T-helper 17 cell (primary cell): ENCODE results near the gene FABP3. TPM values are rescaled to one million over a fixed set of nuclear protein-coding genes. Genes with fewer than 3 reads are reported as not detected.

Experiments
- ATAC-seq: fragments of 150-1000 bp; cut with Tn5 transposase; 2 replicates; pipeline ENCODE4 v1.10.0; 2021; ENCODE audit warnings: mild to moderate bottlenecking, moderate library complexity
- DNase-seq, 3 donors: peaks; one replicate each; pipeline versions ENCODE4 v3.0.0 to v3.0.0-alpha.2; 2020 to 2021
- H3K9me3 ChIP-seq: one replicate; pipeline ENCODE4 v1.7.0; 2013; ENCODE audit warnings: low read length, mild to moderate bottlenecking; ENCODE audit not compliant: control insufficient read depth, poor library complexity, severe bottlenecking
- H3K27ac Mint-ChIP-seq: one replicate; pipeline ENCODE4 v1.8.0; 2022; ENCODE audit warnings: mild to moderate bottlenecking, moderate library complexity, mixed read lengths
- H3K27me3 Mint-ChIP-seq: one replicate; pipeline ENCODE4 v1.8.0; 2022; ENCODE audit warnings: mixed read lengths
- H3K36me3 Mint-ChIP-seq: one replicate; pipeline ENCODE4 v1.8.0; 2022; ENCODE audit warnings: low read depth, mixed read lengths
- H3K4me1 Mint-ChIP-seq: one replicate; pipeline ENCODE4 v1.8.0; 2022; ENCODE audit warnings: mild to moderate bottlenecking, mixed read lengths
- H3K4me3 Mint-ChIP-seq: one replicate; pipeline ENCODE4 v1.8.0; 2022; ENCODE audit warnings: mild to moderate bottlenecking, moderate library complexity, mixed read lengths
- total RNA-seq, 4 donors: library from RNA in 2 of 4; stranded (reverse) in 2 of 4; gene quantifications; one replicate each; pipeline ENCODE4 v1.2.3 and lab custom pipeline; 2022 to 2026

The FABP3 gene
- total RNA-seq, 2 donors from 2014 or later = not detected

GRCh38 chr1:31409946-31410858 lies 37.3 kb upstream of the FABP3 start:
- no peak for ATAC-seq
- no peak overlapping the region for H3K4me3 Mint-ChIP-seq
- peaks cover 66% of the 10 kb centered on the region for H3K27me3 Mint-ChIP-seq

DNA sequence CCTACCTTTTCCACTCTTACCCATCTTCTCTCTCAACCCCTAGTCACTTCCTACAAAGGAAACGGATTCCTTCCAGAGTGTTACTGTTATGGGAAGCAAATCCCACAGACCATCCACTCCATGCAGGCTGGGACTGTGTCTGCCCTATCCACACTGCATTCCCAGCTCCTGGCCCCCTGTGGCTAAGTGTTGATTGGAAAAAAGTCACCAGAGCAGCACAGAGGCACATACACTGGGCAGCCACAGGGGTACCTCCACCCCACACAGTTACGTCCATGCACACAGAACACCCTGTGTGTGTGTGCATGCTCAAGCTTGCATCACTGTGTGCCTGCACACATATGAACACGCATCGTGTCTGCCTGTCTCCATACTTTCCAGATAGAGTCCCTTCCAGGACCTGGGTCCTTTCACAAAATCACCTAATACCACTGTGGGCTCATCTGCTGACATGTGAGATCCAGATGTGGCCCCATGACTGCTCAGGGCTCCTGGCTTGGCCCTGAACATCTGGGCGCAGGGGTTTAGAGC lies 36.0 kb upstream of the FABP3 start:
- no peak overlapping the region for H3K4me3 Mint-ChIP-seq
- H3K36me3 Mint-ChIP-seq = peaks cover 10% of the 10 kb centered on the region
- no peaks in the 10 kb centered on the region for H3K9me3 ChIP-seq
- peaks cover 61% of the 10 kb centered on the region for H3K27me3 Mint-ChIP-seq
- ATAC-seq (no peak), DNase-seq (no peak)
- H3K4me1 Mint-ChIP-seq = peaks cover 7% of the 10 kb centered on the region
- H3K27ac Mint-ChIP-seq = no peak overlapping the region

More at GRCh38 chr1:31409946-31410858, 37.3 kb upstream of the FABP3 start:
- no peaks in the 10 kb centered on the region for H3K9me3 ChIP-seq
- DNase-seq = no peak
- Mint-ChIP-seq H3K36me3 (peaks cover 7% of the 10 kb centered on the region), H3K4me1 (peaks cover 8% of the 10 kb centered on the region), H3K27ac (peak overlapping the region; percentile 66)

GRCh38 chr1:31407029-31407626 lies 34.3 kb upstream of the FABP3 start:
- Mint-ChIP-seq H3K27me3 (peaks cover 56% of the 10 kb centered on the region), H3K4me1 (peaks cover 2% of the 10 kb centered on the region), H3K4me3 (no peak overlapping the region), H3K36me3 (peaks cover 7% of the 10 kb centered on the region), H3K27ac (no peak overlapping the region)
- H3K9me3 ChIP-seq = no peaks in the 10 kb centered on the region
- no peak for DNase-seq
- no peak for ATAC-seq

- DNase-seq (no peak), ATAC-seq (no peak)
- no peaks in the 10 kb centered on the region for H3K9me3 ChIP-seq
- Mint-ChIP-seq H3K4me3 (no peak overlapping the region), H3K27me3 (peaks cover 42% of the 10 kb centered on the region), H3K36me3 (peaks cover 3% of the 10 kb centered on the region), H3K27ac (no peak overlapping the region), H3K4me1 (peaks cover 2% of the 10 kb centered on the region)
These were observed 32.8 kb upstream of the FABP3 start for GRCh38 chr1:31405578-31406245.

DNA sequence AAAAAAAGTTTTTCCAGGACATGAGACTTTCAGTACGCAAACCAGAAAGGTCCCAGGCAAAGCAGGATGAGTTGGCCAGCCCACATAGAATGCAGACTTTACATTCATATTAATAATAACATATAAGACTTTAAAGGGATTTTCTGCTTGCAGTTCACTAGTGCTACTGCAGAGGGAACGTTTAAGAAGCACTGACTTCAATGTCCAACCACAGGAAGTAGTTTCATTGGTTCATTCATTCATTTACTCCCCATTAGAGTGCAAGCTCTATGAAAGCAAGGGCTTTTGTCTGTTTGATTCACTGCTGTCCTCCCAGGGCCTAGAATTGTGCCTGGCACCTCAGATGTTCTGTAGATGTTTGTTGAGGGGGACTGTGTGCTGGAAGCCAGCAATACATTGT lies 28.4 kb upstream of the FABP3 start:
- Mint-ChIP-seq H3K27me3 (peaks cover 36% of the 10 kb centered on the region), H3K36me3 (peaks cover 5% of the 10 kb centered on the region), H3K4me1 (peaks cover 7% of the 10 kb centered on the region), H3K27ac (no peak overlapping the region), H3K4me3 (no peak overlapping the region)
- no peak for DNase-seq
- no peaks in the 10 kb centered on the region for H3K9me3 ChIP-seq
- ATAC-seq = no peak

GRCh38 chr1:31400393-31400792 lies 27.5 kb upstream of the FABP3 start:
- ATAC-seq = no peak
- peaks cover 5% of the 10 kb centered on the region for H3K36me3 Mint-ChIP-seq
- peaks cover 37% of the 10 kb centered on the region for H3K27me3 Mint-ChIP-seq
- peaks cover 8% of the 10 kb centered on the region for H3K4me1 Mint-ChIP-seq
- no peaks in the 10 kb centered on the region for H3K9me3 ChIP-seq
- H3K27ac Mint-ChIP-seq = peak overlapping the region; percentile 59
- no peak for DNase-seq
- no peak overlapping the region for H3K4me3 Mint-ChIP-seq

- peaks cover 11% of the 10 kb centered on the region for H3K4me1 Mint-ChIP-seq
- peaks cover 4% of the 10 kb centered on the region for H3K36me3 Mint-ChIP-seq
- peak overlapping the region; percentile 59 for H3K27ac Mint-ChIP-seq
- peaks cover 33% of the 10 kb centered on the region for H3K27me3 Mint-ChIP-seq
- ATAC-seq = no peak
- H3K4me3 Mint-ChIP-seq = no peak overlapping the region
- no peak for DNase-seq
- no peaks in the 10 kb centered on the region for H3K9me3 ChIP-seq
These were observed 27.1 kb upstream of the FABP3 start for GRCh38 chr1:31399976-31400375.

- DNase-seq = no peak
- H3K9me3 ChIP-seq = no peaks in the 10 kb centered on the region
- no peak for ATAC-seq
- Mint-ChIP-seq H3K27ac (no peak overlapping the region), H3K27me3 (peaks cover 23% of the 10 kb centered on the region), H3K36me3 (peaks cover 3% of the 10 kb centered on the region), H3K4me1 (peaks cover 18% of the 10 kb centered on the region), H3K4me3 (no peak overlapping the region)
These were observed 25.4 kb upstream of the FABP3 start for GRCh38 chr1:31398246-31398645.

DNA sequence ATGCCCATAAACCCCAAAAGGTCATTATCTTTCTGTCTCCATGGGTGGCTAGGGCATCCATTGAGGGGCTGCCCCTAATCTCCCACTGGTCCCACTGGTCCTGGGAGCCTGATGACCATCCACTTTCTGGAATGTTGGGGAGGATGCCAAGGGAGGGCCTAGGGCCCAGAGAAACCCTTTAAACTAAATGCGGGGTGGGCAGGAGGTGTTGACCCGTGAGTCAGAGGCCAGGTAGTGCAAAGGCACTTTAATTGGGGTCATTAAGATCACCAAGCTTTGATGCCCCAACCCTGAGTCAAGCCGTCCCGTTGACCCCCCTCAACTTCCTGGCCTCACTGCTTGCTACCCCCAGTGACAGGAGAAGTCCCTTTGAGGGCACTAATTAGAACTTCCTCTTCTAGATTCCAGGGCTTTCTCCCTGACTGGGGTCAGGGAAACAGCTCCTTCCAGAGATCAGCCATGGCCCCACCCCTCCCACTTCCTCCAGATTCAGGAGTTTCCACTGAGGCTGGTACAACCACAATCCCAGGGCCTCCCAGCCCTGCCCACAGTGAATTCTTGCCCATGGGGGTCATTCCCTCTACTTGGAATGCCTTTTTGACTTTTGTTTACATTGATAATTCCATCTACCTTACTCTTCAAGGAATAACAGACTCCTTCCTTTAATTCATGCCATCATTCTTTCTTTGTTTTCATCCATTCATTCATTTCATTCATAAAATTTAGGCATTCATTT lies 24.7 kb upstream of the FABP3 start:
- H3K9me3 ChIP-seq = no peaks in the 10 kb centered on the region
- DNase-seq = no peak
- Mint-ChIP-seq H3K27ac (no peak overlapping the region), H3K36me3 (peaks cover 3% of the 10 kb centered on the region), H3K27me3 (peaks cover 28% of the 10 kb centered on the region), H3K4me1 (peaks cover 18% of the 10 kb centered on the region), H3K4me3 (no peak overlapping the region)
- no peak for ATAC-seq

DNA sequence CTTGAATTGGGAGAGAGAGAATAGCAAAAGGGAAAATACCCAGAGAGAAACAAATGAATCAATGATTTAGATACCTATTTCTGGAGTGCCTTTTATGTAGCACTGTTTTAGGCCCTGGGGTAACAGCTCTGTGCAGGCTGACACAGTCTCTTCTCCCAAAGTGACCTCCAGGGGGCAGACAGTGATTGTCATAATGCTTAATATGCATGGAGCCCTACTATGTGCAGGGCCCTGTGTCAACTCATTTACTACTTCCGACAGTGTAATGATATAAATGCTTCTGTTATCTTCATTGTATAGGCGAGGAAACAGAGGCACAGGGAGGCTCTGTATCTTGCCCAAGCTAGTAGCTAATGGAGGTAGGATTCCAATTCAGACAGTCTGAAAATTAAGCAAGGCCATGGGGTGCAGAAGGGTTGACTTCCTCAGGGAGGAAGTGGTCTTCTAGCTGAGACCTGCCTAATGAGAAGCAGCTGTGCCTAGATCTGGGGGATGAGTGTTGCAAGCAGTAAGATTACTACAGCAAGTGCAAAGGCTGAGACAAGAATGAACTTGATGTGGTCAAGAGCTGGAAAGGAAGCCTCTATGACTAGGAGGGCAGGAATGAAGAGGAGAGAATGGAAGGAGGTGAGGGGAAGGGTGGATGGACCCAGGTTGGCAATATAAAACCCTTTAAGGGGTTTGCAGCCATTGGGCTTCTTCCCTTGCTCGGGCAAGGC lies 23.9 kb upstream of the FABP3 start:
- H3K36me3 Mint-ChIP-seq = peaks cover 3% of the 10 kb centered on the region
- H3K9me3 ChIP-seq = no peaks in the 10 kb centered on the region
- no peak overlapping the region for H3K4me3 Mint-ChIP-seq
- no peak overlapping the region for H3K27ac Mint-ChIP-seq
- no peak for DNase-seq
- peaks cover 18% of the 10 kb centered on the region for H3K4me1 Mint-ChIP-seq
- H3K27me3 Mint-ChIP-seq = peaks cover 33% of the 10 kb centered on the region
- ATAC-seq = no peak

GRCh38 chr1:31394584-31395193 lies 21.8 kb upstream of the FABP3 start:
- H3K9me3 ChIP-seq = no peaks in the 10 kb centered on the region
- peak overlapping the region; percentile 85 for H3K4me3 Mint-ChIP-seq
- DNase-seq (peak; percentile 51 to 69 (median 60)), ATAC-seq (peak; percentile 97)
- peaks cover 14% of the 10 kb centered on the region for H3K4me1 Mint-ChIP-seq
- H3K36me3 Mint-ChIP-seq = no peaks in the 10 kb centered on the region
- H3K27me3 Mint-ChIP-seq = peaks cover 26% of the 10 kb centered on the region
- H3K27ac Mint-ChIP-seq = no peak overlapping the region

GRCh38 chr1:31393463-31393862 lies 20.6 kb upstream of the FABP3 start:
- H3K4me1 Mint-ChIP-seq = peaks cover 14% of the 10 kb centered on the region
- H3K27ac Mint-ChIP-seq = no peak overlapping the region
- H3K36me3 Mint-ChIP-seq = no peaks in the 10 kb centered on the region
- no peak for DNase-seq
- H3K4me3 Mint-ChIP-seq = no peak overlapping the region
- ATAC-seq = no peak
- no peaks in the 10 kb centered on the region for H3K9me3 ChIP-seq
- peaks cover 26% of the 10 kb centered on the region for H3K27me3 Mint-ChIP-seq
